Fibroblast of lung (primary cell): ENCODE measurements around the gene S100A4.

ENCODE experiments used
- EZH2 ChIP-seq: IDR thresholded peaks from 2 replicates; pipeline ENCODE4 v1.5.1; 2012; ENCODE audit warnings: low read length, control low read depth, mild to moderate bottlenecking; ENCODE audit errors: missing control alignments
- TF ChIP-seq, protein P1 (sequence below), 2 donors: IDR thresholded peaks in 1 of 2; conservative IDR thresholded peaks in 1 of 2; 1 replicate in 1 of 2; 2 replicates in 1 of 2; pipeline ENCODE4 v1.5.1; 2011 to 2012; ENCODE audit warnings: low read length in 2 of 2, control low read depth in 1 of 2, inconsistent platforms in 1 of 2, low read depth in 1 of 2, mild to moderate bottlenecking in 1 of 2

DNA sequence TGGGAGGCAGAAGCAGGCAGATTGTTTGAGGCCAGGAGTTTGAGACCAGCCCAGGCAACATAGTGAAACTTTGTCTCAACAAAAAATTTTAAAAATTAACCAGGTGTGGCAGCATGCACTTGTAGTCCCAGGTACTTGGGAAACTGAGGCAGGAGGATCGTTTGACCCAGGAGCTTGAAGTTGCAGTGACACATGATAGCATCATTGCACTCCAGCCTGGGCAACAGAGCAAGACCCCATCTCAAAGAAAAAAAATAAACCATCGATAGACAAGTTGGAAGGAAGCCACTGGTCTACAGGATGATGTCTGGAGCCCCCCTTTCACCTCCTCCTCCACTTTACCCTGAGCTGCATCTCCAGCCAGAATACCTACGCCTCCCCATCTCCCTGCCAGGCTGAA is 26.4 kb downstream of the S100A4 start:
- TF ChIP-seq, protein P1, sequence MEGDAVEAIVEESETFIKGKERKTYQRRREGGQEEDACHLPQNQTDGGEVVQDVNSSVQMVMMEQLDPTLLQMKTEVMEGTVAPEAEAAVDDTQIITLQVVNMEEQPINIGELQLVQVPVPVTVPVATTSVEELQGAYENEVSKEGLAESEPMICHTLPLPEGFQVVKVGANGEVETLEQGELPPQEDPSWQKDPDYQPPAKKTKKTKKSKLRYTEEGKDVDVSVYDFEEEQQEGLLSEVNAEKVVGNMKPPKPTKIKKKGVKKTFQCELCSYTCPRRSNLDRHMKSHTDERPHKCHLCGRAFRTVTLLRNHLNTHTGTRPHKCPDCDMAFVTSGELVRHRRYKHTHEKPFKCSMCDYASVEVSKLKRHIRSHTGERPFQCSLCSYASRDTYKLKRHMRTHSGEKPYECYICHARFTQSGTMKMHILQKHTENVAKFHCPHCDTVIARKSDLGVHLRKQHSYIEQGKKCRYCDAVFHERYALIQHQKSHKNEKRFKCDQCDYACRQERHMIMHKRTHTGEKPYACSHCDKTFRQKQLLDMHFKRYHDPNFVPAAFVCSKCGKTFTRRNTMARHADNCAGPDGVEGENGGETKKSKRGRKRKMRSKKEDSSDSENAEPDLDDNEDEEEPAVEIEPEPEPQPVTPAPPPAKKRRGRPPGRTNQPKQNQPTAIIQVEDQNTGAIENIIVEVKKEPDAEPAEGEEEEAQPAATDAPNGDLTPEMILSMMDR (conservative IDR thresholded peaks at IDR 0.05 in 1 of 2, IDR thresholded peaks at IDR 0.05 in 1 of 2; ENCODE audit: low read depth in 1 of 2, low read length in 2 of 2): no peak
- no peak for TF ChIP-seq EZH2
